Measurements from ENCODE around the gene PRIMPOL. TPM values are rescaled to one million over a fixed set of nuclear protein-coding genes. Genes with fewer than 3 reads are reported as not detected.

The PRIMPOL gene
- total and polyA plus RNA-seq, 9 of the 15 experiments (the other 6 are each of a cell fraction or from before 2014, with no cell fraction given), result 11.0 to 32.0 (median 16.1) TPM

DNA sequence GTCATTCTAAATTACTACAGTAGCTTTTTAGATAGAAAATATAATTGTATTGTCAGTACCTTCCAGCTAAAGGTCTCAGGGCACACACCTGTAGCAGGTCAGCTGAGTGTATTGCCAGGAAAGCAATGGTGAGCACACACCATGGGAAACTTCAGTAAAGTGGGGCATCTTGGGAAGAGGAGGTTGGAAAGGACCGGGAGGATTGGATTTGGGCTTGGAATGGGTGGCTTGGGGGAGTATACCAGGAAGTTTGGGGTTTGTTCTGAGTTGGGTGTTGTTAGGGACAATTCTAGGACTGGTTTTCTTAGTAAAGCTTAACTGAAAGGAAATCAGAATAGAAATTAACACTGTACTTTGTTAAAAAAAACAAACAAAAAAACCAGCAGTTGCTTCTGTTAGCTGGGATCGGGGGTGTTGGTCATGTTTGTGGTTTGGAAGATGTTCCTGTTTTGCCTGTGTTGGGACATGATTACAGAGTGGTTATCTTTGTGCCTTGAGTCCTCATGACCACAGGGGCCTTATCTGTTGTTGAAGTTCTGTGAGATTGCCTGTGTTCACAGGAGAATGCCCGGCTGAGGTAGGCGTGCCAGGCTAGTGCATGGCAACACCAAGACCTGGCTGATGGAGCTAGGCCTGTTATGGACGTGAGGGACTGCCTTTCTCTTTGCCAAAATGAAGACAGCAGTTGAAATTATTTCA, 35.1 kb downstream of the PRIMPOL start (continued):
- TF ChIP-seq, protein P1, sequence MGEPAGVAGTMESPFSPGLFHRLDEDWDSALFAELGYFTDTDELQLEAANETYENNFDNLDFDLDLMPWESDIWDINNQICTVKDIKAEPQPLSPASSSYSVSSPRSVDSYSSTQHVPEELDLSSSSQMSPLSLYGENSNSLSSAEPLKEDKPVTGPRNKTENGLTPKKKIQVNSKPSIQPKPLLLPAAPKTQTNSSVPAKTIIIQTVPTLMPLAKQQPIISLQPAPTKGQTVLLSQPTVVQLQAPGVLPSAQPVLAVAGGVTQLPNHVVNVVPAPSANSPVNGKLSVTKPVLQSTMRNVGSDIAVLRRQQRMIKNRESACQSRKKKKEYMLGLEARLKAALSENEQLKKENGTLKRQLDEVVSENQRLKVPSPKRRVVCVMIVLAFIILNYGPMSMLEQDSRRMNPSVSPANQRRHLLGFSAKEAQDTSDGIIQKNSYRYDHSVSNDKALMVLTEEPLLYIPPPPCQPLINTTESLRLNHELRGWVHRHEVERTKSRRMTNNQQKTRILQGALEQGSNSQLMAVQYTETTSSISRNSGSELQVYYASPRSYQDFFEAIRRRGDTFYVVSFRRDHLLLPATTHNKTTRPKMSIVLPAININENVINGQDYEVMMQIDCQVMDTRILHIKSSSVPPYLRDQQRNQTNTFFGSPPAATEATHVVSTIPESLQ (CRISPR knock-in tag; IDR thresholded peaks at IDR 0.05), result no peak
- TF ChIP-seq MCM5 (IDR thresholded peaks at IDR 0.05; ENCODE audit: low read depth) (no peak), SIX5 (IDR thresholded peaks at IDR 0.05; ENCODE audit: borderline replicate concordance in 1 of 2, insufficient read depth in 1 of 2, low read depth in 1 of 2, low read length in 2 of 2) (no peak), ZFP36 (IDR thresholded peaks at IDR 0.05; ENCODE audit: low read depth, low read length, partially characterized antibody) (no peak), TCFL5 (CRISPR knock-in tag; conservative IDR thresholded peaks at IDR 0.05) (no peak)

- in situ Hi-C loops (cut with MboI) (no loop called here), intact Hi-C loops (cut with micrococcal nuclease) (no loop called here)
- Histone ChIP-seq H3K4me1 (replicated peaks in 1 of 2; ENCODE audit: control insufficient read depth in 2 of 2, insufficient read depth in 2 of 2, low read length in 2 of 2) (peaks cover 13% of the 10 kb centered on the region in 2 experiments; a peak in 4 of 5 replicates), H3K4me2 (ENCODE audit: insufficient read depth, low read length) (no peak overlapping the region), H3K27me3 (ENCODE audit: control insufficient read depth in 2 of 2, insufficient read depth in 2 of 2, low read length in 2 of 2) (no peaks in the 10 kb centered on the region), H3K4me3 (no peak overlapping the region), H3K9me1 (ENCODE audit: control insufficient read depth, insufficient read depth, low read length) (peaks cover 5% of the 10 kb centered on the region), H3K36me3 (ENCODE audit: control insufficient read depth, insufficient read depth, low read length) (peaks cover 11% of the 10 kb centered on the region; the same call in 2 of the 3 replicates), H3K9me3 (replicated peaks; ENCODE audit: control insufficient read depth, insufficient read depth, low read depth, low read length) (no peaks in the 10 kb centered on the region), H4K20me1 (replicated peaks; ENCODE audit: control insufficient read depth, insufficient read depth, low read length) (no peaks in the 10 kb centered on the region), H3K9ac (ENCODE audit: insufficient read depth in 1 of 2, low read depth in 2 of 2, low read length in 2 of 2) (no peak overlapping the region), H3K79me2 (ENCODE audit: control insufficient read depth, insufficient read depth, low read length) (no peaks in the 10 kb centered on the region), H2AFZ (ENCODE audit: low read depth, low read length) (no peak overlapping the region), H3K27ac (ENCODE audit: extremely low read depth, low read depth, low read length) (no peak overlapping the region)
- WGBS (ENCODE audit: insufficient coverage, low coverage, missing lambda C conversion rate), result 65% methylated on average over 3 of the region's 3 CpGs
- POLR2A ChIA-PET, result interaction anchor here (0.6 kb wide), 1 partner anchor 519 kb away, joined by 4 read pairs; no protein-coding TSS in a partner anchor
- CTCF ChIA-PET (ENCODE audit: low intra/inter-chr PET ratio), result no interaction called here
- no peak for DNase-seq (ENCODE audit: extremely low read depth in 1 of 4, low spot score in 3 of 4)
- no peak for ATAC-seq
- no TSS peak for BruUV-seq (replicated peaks)
- no peak for FAIRE-seq
- TF ChIP-seq ZBTB49 (CRISPR knock-in tag; IDR thresholded peaks at IDR 0.05; ENCODE audit: borderline replicate concordance), result no peak
- TF ChIP-seq ETS1 (conservative IDR thresholded peaks at IDR 0.05; ENCODE audit: control insufficient read depth, low read depth, low read length), result no peak
- TF ChIP-seq, protein P2, sequence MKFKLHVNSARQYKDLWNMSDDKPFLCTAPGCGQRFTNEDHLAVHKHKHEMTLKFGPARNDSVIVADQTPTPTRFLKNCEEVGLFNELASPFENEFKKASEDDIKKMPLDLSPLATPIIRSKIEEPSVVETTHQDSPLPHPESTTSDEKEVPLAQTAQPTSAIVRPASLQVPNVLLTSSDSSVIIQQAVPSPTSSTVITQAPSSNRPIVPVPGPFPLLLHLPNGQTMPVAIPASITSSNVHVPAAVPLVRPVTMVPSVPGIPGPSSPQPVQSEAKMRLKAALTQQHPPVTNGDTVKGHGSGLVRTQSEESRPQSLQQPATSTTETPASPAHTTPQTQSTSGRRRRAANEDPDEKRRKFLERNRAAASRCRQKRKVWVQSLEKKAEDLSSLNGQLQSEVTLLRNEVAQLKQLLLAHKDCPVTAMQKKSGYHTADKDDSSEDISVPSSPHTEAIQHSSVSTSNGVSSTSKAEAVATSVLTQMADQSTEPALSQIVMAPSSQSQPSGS (CRISPR knock-in tag; IDR thresholded peaks at IDR 0.05), result no peak
Measured at GRCh38 chr4:184688005-184688404, 38.5 kb downstream of the PRIMPOL start.

All from K562 (cell line).